GM19023 (cell line): ENCODE measurements around the gene DLGAP4.
"Not testable (repeated sequence)": the region's sequence is repeated elsewhere in the genome, so short reads cannot be mapped to it uniquely, and the experiment has no call there.

Source experiments
- ATAC-seq: cut with Tn5 transposase; IDR thresholded peaks from one replicate; pipeline ENCODE4 v1.9.1; 2021; ENCODE audit warnings: mild to moderate bottlenecking, moderate library complexity; ENCODE audit not compliant: unreplicated experiment

The DLGAP4 gene

DNA sequence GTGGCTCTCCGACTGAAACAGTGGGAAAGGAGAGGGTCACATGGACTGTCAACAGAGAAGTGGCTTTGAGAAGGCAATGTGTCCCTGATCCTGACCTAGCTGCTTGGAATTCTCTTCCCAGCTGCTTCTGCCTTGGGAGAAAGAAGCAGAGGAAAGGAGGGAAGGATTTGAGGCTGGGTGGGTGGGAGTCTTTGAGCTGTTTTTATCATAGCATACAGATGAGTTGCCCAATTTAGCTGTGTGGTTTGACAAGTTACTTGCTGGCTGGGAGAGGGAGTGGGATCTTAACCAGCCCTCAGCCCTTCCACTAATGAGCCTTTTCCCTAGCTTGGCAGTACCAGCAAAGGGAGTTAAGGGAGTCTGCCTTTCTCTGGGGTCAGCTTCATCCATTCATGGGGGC lies 184.1 kb downstream of the DLGAP4 start:
- no peak for ATAC-seq

- no peak for ATAC-seq
These were observed 185.9 kb downstream of the DLGAP4 start for GRCh38 chr20:36491901-36492617.

DNA sequence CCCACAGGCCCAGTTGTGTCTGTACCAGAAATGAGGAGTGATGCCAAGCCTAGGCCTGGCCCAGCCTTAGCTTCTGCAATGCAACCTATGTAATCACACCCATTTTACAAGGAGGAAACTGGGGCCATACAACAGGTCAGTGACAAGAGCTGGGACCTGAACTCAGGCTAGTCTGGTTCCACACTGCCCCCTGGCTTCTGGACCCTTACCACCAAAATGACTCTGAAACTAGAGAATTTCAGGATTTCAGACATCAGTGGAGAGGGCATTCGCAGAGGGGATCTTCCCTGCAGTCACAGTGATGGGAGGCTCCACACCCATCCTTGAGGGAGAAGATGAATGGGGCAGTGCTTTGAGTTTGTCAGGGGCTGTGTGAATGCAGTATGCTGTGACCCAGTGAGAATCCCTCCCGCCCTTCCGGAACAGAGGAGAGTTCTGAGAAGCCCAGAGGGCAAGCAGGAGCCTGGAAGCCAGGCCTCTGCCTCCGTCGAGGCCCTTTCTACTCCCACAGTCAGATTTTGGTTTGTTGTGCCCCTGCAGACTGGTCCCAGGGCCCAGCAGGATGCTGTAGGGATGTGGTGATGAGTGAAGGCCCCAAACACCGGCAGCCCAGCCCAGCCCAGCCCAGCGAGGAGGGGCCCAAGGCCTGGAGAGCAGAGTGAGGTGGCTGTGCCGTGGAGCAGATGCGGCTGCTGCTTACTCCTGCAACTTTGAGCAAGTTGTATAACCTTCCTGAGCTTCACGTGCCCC lies 187.1 kb downstream of the DLGAP4 start:
- no peak for ATAC-seq

DNA sequence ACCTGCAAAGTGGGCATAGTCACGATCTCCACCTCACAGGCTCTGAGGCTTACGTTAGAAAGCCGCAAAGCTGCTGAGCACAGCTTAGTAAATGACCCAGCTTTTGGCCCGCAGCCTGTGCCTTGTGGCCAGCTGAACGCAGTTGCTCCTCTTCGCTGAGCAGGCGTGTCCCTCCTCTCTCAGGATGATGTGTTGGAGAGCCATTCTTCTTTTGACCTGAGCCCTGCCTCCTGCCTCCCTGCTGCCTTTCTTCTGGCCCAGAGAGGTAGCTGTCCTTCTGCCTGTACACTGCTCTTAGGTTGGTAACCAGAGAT lies 187.6 kb downstream of the DLGAP4 start:
- ATAC-seq, result no peak

GRCh38 chr20:36496707-36497669 lies 190.8 kb downstream of the DLGAP4 start:
- ATAC-seq, result no peak

- no peak for ATAC-seq
These were observed 191.7 kb downstream of the DLGAP4 start for GRCh38 chr20:36497856-36498255.

GRCh38 chr20:36498386-36499179 lies 192.4 kb downstream of the DLGAP4 start:
- no peak for ATAC-seq

GRCh38 chr20:36499211-36499610 lies 193.1 kb downstream of the DLGAP4 start:
- ATAC-seq, result no peak

DNA sequence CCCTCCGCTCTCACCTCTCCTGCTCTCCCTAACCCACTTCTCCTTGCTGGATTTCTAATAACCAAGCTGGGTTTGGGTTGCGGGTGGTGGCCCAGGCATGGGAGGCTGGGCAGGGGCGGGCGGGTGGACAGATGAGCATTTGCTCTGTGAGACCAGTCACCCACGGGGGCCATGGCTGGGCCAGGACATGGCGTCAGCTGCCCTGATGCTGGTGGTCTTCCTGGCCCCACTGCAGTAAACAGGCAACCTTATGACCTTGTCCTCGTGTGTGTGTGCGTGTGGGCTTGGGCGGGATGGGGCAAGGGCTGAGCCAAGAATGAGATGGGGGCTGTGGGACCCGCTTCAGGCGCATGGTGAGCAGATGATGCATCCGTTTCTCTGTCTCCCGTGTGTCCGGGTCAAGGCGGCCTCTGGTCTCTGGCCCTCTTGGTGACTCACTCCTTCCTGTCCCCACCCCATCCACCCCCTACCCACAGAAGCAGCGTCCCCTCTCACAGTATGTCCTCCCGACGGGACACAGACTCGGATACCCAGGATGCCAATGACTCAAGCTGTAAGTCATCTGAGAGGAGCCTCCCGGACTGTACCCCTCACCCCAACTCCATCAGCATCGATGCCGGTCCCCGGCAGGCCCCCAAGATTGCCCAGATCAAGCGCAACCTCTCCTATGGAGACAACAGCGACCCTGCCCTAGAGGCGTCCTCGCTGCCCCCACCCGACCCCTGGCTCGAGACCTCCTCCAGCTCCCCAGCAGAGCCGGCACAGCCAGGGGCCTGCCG lies 193.8 kb downstream of the DLGAP4 start:
- ATAC-seq, result no peak

DNA sequence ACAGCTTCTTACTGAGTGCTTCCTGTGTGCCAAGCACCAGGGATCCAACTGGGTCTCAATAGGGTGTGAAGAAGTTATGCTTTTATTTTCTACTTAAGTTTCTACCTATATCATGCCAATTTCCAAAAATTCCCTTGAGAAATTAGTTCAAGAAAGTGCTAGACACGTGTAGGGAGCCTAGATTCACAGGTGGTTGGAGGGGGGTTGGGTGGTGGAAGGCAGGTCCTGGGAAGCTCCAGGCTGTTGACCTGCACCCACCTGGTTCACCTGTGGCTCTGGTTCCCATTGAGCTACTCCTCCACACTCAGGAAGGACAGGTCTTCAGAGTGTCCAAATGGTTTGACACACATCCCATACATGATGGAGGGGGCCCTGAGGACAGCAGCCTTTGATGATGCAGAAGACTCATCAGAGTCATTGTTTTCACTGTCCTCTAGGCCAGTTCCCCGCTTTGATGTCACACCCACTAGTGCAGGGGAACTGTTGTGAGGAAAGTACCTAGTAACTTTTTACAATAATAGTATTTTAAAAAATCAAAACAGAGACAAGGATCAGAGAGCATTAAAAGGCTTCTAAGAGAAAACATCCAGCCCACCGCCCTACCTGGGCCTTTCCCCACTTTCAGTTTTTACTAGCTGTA lies 195.3 kb downstream of the DLGAP4 start:
- ATAC-seq, result no peak

- ATAC-seq, result no peak
These were observed 198.2 kb downstream of the DLGAP4 start for GRCh38 chr20:36504295-36504694.

DNA sequence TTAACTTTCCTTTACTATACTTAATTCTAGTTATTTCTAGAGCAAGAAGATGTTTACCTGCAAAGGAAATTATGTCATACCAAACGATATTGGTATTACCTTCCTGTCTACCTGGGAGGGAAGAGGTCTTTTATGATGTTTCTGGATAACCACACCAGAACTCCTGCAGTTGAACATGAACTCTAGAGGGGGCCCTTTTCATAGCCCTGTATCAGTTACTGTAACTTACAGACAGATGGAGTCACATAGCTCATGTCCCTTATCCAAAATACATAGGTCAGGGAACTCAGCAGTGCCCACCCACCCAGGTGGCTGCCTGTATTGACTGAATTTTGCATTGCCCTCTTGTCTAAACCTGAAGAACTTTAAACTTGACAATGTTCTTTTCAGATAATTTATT lies 200.1 kb downstream of the DLGAP4 start:
- no peak for ATAC-seq

- ATAC-seq, result no peak
These were observed 201.6 kb downstream of the DLGAP4 start for GRCh38 chr20:36507746-36508145.

GRCh38 chr20:36519012-36519719 lies 213.0 kb downstream of the DLGAP4 start:
- ATAC-seq, result no peak

DNA sequence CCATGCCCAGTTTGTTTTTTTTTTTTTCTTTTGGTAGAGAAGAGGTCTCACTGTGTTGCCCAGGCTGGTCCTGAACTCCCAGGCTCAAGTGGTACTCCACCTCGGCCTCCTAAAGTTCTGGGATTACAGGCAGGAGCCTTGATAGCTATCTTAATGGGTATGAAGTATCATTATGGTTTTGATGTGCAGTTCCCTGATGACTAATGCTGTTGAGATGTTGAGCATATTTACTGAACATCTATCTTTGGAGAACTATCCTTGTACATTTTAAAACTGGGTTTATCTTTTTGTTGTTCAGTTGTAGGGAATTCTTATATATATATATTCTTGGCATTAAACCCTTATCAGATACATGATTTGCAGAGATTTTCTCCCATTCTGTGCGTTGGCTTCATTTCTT lies 213.8 kb downstream of the DLGAP4 start:
- no peak for ATAC-seq

DNA sequence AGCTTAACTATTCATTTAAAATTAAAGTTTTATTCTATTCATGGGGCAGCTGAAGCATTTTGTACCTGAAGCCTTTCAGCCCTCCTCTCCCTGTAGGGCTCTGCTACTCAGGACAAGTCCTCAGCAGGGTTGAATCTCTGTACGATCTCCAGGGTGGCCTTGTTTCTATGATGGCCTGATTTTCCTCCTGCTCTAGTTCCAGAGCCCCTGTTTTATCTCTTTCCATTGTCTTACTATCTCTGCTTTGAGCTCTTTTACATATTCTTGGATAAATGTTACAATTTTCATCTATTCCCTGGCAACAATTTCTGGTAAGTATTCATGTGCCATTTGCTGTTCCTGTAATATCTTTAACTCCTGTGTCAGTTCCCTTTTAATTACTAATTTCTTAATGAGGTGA lies 215.4 kb downstream of the DLGAP4 start:
- ATAC-seq, result no peak

GRCh38 chr20:36522412-36522811 lies 216.3 kb downstream of the DLGAP4 start:
- ATAC-seq, result not testable (repeated sequence)

GRCh38 chr20:36523341-36523740 lies 217.2 kb downstream of the DLGAP4 start:
- no peak for ATAC-seq
